Neural progenitor cell (in vitro differentiated cells): ENCODE results near the gene H2AZ2.
"Not testable (repeated sequence)": the region's sequence is repeated elsewhere in the genome, so short reads cannot be mapped to it uniquely, and the experiment has no call there.

Source experiments
- CTCF ChIP-seq: fragments of 200-600 bp; sonication (generic); IDR thresholded peaks from 2 replicates; pipeline ENCODE4 v1.5.1; 2017; ENCODE audit warnings: antibody characterized with exemption, mild to moderate bottlenecking
- EZH2 ChIP-seq: fragments of 200-600 bp; sonication (generic); IDR thresholded peaks from 2 replicates; pipeline ENCODE4 v1.6.1; 2017; ENCODE audit warnings: antibody characterized with exemption, mild to moderate bottlenecking, moderate library complexity
- EZH2phosphoT487 ChIP-seq: fragments of 200-600 bp; sonication (generic); IDR thresholded peaks from 2 replicates; pipeline ENCODE4 v1.6.1; 2017; ENCODE audit warnings: antibody characterized with exemption

- TF ChIP-seq CTCF, EZH2phosphoT487, EZH2: not testable (repeated sequence)
Observed at GRCh38 chr7:44861949-44862348, 14.1 kb upstream of the H2AZ2 start.
